Left renal pelvis (tissue), 4 donors: Measurements from ENCODE around the gene AKAP1. TPM values are rescaled to one million over a fixed set of nuclear protein-coding genes. Genes with fewer than 3 reads are reported as not detected.

Experiments used
- DNase-seq, 4 donors: peaks; one replicate each; pipeline ENCODE4 v3.0.0-alpha.2; 2013; ENCODE audit warnings: low read depth in 4 of 4, low spot score in 3 of 4
- polyA plus RNA-seq, 4 donors: library from polyadenylated mRNA; unstranded; fragments of 120-200 nt; gene quantifications; one replicate each; pipeline ENCODE4 v1.2.1, GENCODE V29; 2013; ENCODE audit not compliant: insufficient read length in 4 of 4

AKAP1 gene
- polyA plus RNA-seq, 4 donors: 14.8 to 35.3 (median 33.8) TPM

DNA sequence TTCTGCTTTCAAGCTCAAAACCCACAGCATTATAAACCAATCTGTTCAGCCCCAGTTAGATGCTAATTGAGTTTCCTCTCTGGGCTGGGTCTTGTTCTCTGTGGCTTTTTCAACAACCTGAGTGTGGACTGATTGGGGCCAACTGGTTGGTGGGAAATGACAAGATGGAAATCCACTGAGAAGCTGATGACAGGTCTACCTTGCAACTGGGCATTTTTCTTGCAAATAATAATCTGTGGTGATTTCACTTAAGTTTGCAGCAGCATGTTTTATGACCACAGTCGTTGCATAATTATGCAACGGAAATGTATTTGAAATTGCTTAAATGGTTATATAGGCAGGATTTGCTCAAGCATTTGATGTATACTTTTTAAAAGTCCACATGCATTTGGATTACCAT, 69.9 kb downstream of the AKAP1 start:
- DNase-seq: no peak

GRCh38 chr17:57158325-57158724, 73.3 kb downstream of the AKAP1 start:
- DNase-seq: no peak

GRCh38 chr17:57158795-57159194, 73.7 kb downstream of the AKAP1 start:
- DNase-seq: no peak

- no peak for DNase-seq
Observed at GRCh38 chr17:57160624-57161023, 75.6 kb downstream of the AKAP1 start.

DNA sequence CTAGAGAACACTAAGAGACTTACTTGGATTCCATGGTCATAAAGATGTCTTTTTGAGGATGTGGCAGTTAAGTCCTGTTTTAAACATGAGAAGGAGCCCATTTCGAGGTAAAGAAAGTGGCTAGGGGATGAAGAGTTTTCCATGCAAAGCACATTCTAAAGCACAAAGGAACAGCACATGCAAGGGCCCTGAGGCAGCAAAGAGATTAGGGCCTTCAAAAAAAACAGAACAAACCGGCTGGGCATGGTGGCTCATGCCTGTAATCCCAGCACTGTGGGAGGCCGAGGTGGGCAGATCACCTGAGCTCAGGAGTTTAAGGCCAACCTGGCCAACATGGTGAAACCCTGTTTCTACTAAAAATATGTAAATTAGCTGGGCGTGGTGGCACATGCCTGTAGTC, 79.8 kb downstream of the AKAP1 start:
- DNase-seq: no peak

DNA sequence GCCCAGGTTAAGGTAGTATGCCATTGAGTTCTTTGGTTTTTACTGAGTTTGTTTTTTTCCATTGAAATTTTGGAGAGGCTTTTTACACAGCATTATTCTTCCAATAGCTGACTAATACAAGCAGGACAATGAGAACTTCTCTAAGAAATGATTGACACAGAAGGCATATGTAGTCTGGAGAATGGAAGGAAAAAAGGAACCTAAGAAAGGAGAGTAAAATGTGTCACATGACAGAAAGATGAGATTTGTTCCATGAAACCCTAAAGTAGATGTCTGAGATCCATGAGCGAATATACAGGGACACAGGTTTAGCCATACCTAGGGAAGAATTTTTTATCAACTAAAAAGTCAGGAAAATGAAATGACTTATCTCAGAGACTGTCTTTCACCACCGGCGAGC, 80.7 kb downstream of the AKAP1 start:
- no peak for DNase-seq

- no peak for DNase-seq
Observed at GRCh38 chr17:57166803-57167202, 81.8 kb downstream of the AKAP1 start.

- no peak for DNase-seq
Observed at GRCh38 chr17:57168695-57169094, 83.6 kb downstream of the AKAP1 start.

- DNase-seq: no peak
Observed at GRCh38 chr17:57170866-57171265, 85.8 kb downstream of the AKAP1 start.

Other genes starting within 250 kb of the AKAP1 start
- gene TRIM25, start 171.2 kb upstream of the AKAP1 start, polyA plus RNA-seq: 10 to 100 TPM; 17.0 to 35.2 (median 30.7) TPM
- gene COIL, start 124.2 kb upstream of the AKAP1 start, polyA plus RNA-seq: 10 to 100 TPM; 23.1 to 36.3 (median 30.2) TPM
- gene SCPEP1, start 107.1 kb upstream of the AKAP1 start, polyA plus RNA-seq: 100 to 1,000 TPM in 2 of 4 donors, 10 to 100 TPM in 2; 59.7 to 119 (median 102) TPM
- 100 to 1,000 TPM in 2 of 4 donors, 10 to 100 TPM in 2; 46.8 to 107 (median 97.2) TPM for gene MSI2, start 171.3 kb downstream of the AKAP1 start, polyA plus RNA-seq